Measurements from ENCODE around the gene DPM3. TPM values are rescaled to one million over a fixed set of nuclear protein-coding genes. Genes with fewer than 3 reads are reported as not detected.
A peak's percentile ranks its signal among the peaks of the same experiment; 100 is the strongest.

Gene DPM3
- total RNA-seq (2011; cell fraction: chromatin; rRNA removed; ENCODE audit: low replicate concordance): 7.1 and 27.9 TPM in 2 replicates
- 73.0 and 77.4 TPM in 2 replicates for total RNA-seq (2011; cell fraction: nucleolus; rRNA removed)
- total RNA-seq (2011; cell fraction: nucleoplasm; rRNA removed): 47.4 and 60.5 TPM in 2 replicates
- total RNA-seq (2014; rRNA removed): 41.3 and 45.1 TPM in 2 replicates
- 1.8 and 3.7 TPM in 2 replicates for total RNA-seq (2014; rRNA removed; fragmentation: Illumina TruSeq; extraction: Trizol)
- total RNA-seq (2015; rRNA removed; fragmentation: Illumina TruSeq; extraction: Trizol): 34.2 and 40.0 TPM in 2 replicates
- 92.1 and 94.2 TPM in 2 replicates for total RNA-seq (2021)
- polyA plus RNA-seq (2011; rRNA removed): 27.1 and 62.3 TPM in 2 replicates
- polyA plus RNA-seq (2011; cell fraction: cytosol; rRNA removed): 209 and 283 TPM in 2 replicates
- polyA plus RNA-seq (2011; cell fraction: nucleus; rRNA removed): 63.1 and 75.1 TPM in 2 replicates
- polyA plus RNA-seq (2012): 123 and 131 TPM in 2 replicates
- polyA plus RNA-seq (2014; fragmentation: Illumina TruSeq; extraction: Trizol): 8.6 and 59.7 TPM in 2 replicates
- 10 to 100 TPM; 12.6 to 36.4 TPM for polyA plus RNA-seq (2014; fragmentation: Nextera tagmentation; extraction: Ambion mirVana)
- 120 and 141 TPM in 2 replicates for polyA plus RNA-seq (2014; rRNA removed)
- polyA minus RNA-seq (2011; rRNA and poly(A)+ RNA removed): 6.0 and 10.0 TPM in 2 replicates
- 11.5 and 13.6 TPM in 2 replicates for polyA minus RNA-seq (2011; cell fraction: cytosol; rRNA and poly(A)+ RNA removed)
- 12.2 and 13.9 TPM in 2 replicates for polyA minus RNA-seq (2011; cell fraction: nucleus; rRNA and poly(A)+ RNA removed)
- percentile 96 among the genes with signal in this experiment for Bru-seq, nascent RNA
- percentile 87 among the genes with signal in this experiment for BruChase-seq, experiment 1, labeled RNA remaining after a 2-hour chase
- BruChase-seq, experiment 2, labeled RNA remaining after a 6-hour chase: percentile 86 among the genes with signal in this experiment
- long read RNA-seq, experiment 1, transcript DPM3-201 (2 exons, 486 nt): minor isoform, 10 of 63 reads
- long read RNA-seq, experiment 1, transcript DPM3-203 (2 exons, 409 nt): major isoform, 40 of 63 reads
- long read RNA-seq, experiment 1, transcript DPM3-202 (1 exons, 517 nt): minor isoform, 13 of 63 reads
- long read RNA-seq, experiment 1, partial matches to known transcripts: 0 of 63 reads
- long read RNA-seq, experiment 1, other reads (novel, unspliced or antisense): 0 of 63 reads
- long read RNA-seq, experiment 2, transcript DPM3-202 (1 exons, 517 nt): minor isoform, 7 of 26 reads
- long read RNA-seq, experiment 2, transcript DPM3-203 (2 exons, 409 nt): major isoform, 16 of 26 reads
- long read RNA-seq, experiment 2, partial matches to known transcripts: 0 of 26 reads
- long read RNA-seq, experiment 2, other reads (novel, unspliced or antisense): 0 of 26 reads
- long read RNA-seq, experiment 3, transcript DPM3-201 (2 exons, 486 nt): minor isoform, 5 of 19 reads
- long read RNA-seq, experiment 3, transcript DPM3-203 (2 exons, 409 nt): major isoform, 10 of 19 reads
- long read RNA-seq, experiment 3, partial matches to known transcripts: 0 of 19 reads
- long read RNA-seq, experiment 3, other reads (novel, unspliced or antisense): 0 of 19 reads

GRCh38 chr1:155139895-155140629 is at the start of gene DPM3:
Gene DPM3 (minus strand): TSS chr1:155140531. CDS start chr1:155140240, 291 bp downstream.
- peak; percentile 92 for FAIRE-seq
- peaks cover 7% of the 10 kb centered on the region; the same call in 1 of the 2 replicates for H3K9me3 ChIP-seq (replicated peaks; ENCODE audit: control insufficient read depth, insufficient read depth, low read depth, low read length)
- WGBS (ENCODE audit: insufficient coverage, low coverage, missing lambda C conversion rate): under 1% methylated on average over 40 of the region's 42 CpGs
- no peaks in the 10 kb centered on the region for H4K20me1 ChIP-seq (replicated peaks; ENCODE audit: control insufficient read depth, insufficient read depth, low read length)
- intact Hi-C loops (cut with micrococcal nuclease): loop anchor here (2.0 kb wide), 1 partner anchor 45 kb away; no protein-coding TSS in a partner anchor
- ChIA-PET POLR2A (interaction anchor here (0.5 to 1.5 kb wide), 4 partner anchors 8 to 468 kb away, joined by 3 to 4 read pairs (median 3); no protein-coding TSS in a partner anchor), CTCF (ENCODE audit: low intra/inter-chr PET ratio) (no interaction called here)
- peak within 1 kb of the TSS; percentile 95 for H3K27ac ChIP-seq (ENCODE audit: extremely low read depth, low read depth, low read length)
- H3K36me3 ChIP-seq (ENCODE audit: control insufficient read depth, insufficient read depth, low read length): peaks cover 23% of the 10 kb centered on the region
- H3K27me3 ChIP-seq (ENCODE audit: control insufficient read depth in 2 of 2, insufficient read depth in 2 of 2, low read length in 2 of 2): no peaks in the 10 kb centered on the region
- peak within 1 kb of the TSS; percentile 93 to 100 for H3K9ac ChIP-seq (ENCODE audit: insufficient read depth in 1 of 2, low read depth in 2 of 2, low read length in 2 of 2)
- peak within 1 kb of the TSS; percentile 93 for H2AFZ ChIP-seq (ENCODE audit: low read depth, low read length)
- peak within 1 kb of the TSS; percentile 79 for H3K4me3 ChIP-seq
- H3K4me1 ChIP-seq (replicated peaks in 1 of 2; ENCODE audit: control insufficient read depth in 2 of 2, insufficient read depth in 2 of 2, low read length in 2 of 2): peaks cover 24 to 48% of the 10 kb centered on the region in 2 experiments
- BruUV-seq (replicated peaks): TSS peak; percentile 90
- H3K79me2 ChIP-seq (ENCODE audit: control insufficient read depth, insufficient read depth, low read length): peaks cover 43% of the 10 kb centered on the region
- ATAC-seq: peak; percentile 81
- H3K9me1 ChIP-seq (ENCODE audit: control insufficient read depth, insufficient read depth, low read length): no peaks in the 10 kb centered on the region
- in situ Hi-C loops (cut with MboI): no loop called here
- H3K4me2 ChIP-seq (ENCODE audit: insufficient read depth, low read length): peak within 1 kb of the TSS; percentile 93
- DNase-seq (ENCODE audit: extremely low read depth in 1 of 4, low spot score in 3 of 4): peak; percentile 85 to 95 (median 87)
- TF ChIP-seq EP400 (IDR thresholded peaks at IDR 0.05): peak; percentile 76
- TF ChIP-seq HES1 (IDR thresholded peaks at IDR 0.05; ENCODE audit: low read depth): no peak
- TF ChIP-seq ZNF280A (IDR thresholded peaks at IDR 0.05; ENCODE audit: low read depth, partially characterized antibody): no peak
- TF ChIP-seq CHCHD3 (CRISPR knock-in tag; IDR thresholded peaks at IDR 0.05): no peak; the same call in 1 of the 2 replicates
- no peak for TF ChIP-seq ZNF699 (CRISPR knock-in tag; IDR thresholded peaks at IDR 0.05; ENCODE audit: insufficient replicate concordance)
- peak; percentile 71 for TF ChIP-seq GMEB1 (CRISPR knock-in tag; IDR thresholded peaks at IDR 0.05)
- TF ChIP-seq HMG20A (CRISPR knock-in tag; conservative IDR thresholded peaks at IDR 0.05): no peak
- TF ChIP-seq SMAD1 (IDR thresholded peaks at IDR 0.05; ENCODE audit: low read depth, low read length, partially characterized antibody): peak; percentile 63
- no peak for TF ChIP-seq RHOXF2B (CRISPR knock-in tag; conservative IDR thresholded peaks at IDR 0.05)
- peak; percentile 58 for TF ChIP-seq L3MBTL2 (IDR thresholded peaks at IDR 0.05)
- TF ChIP-seq PHF20 (IDR thresholded peaks at IDR 0.05; ENCODE audit: partially characterized antibody): peak; percentile 47

All from K562 (cell line).